ENCODE results near the gene ALDH3B1.

DNA sequence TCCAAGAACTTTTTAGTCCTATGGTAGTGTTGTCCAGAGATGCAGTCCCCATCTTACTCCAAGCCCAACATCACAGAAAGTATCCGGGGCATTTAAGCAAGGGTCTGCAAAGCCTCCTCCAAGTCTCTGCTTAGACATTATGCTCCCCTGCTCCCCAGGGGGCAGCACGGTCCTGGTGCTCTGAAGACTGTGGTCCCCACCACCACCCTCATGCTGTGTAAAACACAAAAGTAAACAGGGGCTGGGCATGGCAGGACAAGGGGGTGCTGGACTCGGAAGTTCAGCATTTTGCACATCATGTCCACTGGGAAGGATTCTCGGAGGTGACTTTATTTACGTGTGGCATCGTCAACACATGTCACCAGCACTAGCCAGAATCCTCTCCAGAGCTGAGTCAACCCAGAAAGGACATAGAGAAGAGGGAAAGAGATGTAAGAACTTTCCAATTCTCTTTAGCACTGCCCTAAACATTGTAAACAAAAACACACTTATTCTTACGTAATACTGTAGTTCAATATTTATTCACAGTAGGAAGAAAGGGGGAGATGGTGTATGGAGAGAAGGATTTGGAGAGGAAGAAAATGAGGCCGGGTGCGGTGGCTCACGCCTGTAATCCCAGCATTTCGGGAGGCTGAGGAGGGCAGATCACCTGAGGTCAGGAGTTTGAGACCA lies 66.4 kb downstream of the ALDH3B1 start:
- no peak for TF ChIP-seq ZFP30 (CRISPR knock-in tag; IDR thresholded peaks at IDR 0.05)
- no peak for TF ChIP-seq OSR1 (CRISPR knock-in tag; IDR thresholded peaks at IDR 0.05)
- TF ChIP-seq GLIS3 (CRISPR knock-in tag; IDR thresholded peaks at IDR 0.05) = no peak
- TF ChIP-seq, protein P1, sequence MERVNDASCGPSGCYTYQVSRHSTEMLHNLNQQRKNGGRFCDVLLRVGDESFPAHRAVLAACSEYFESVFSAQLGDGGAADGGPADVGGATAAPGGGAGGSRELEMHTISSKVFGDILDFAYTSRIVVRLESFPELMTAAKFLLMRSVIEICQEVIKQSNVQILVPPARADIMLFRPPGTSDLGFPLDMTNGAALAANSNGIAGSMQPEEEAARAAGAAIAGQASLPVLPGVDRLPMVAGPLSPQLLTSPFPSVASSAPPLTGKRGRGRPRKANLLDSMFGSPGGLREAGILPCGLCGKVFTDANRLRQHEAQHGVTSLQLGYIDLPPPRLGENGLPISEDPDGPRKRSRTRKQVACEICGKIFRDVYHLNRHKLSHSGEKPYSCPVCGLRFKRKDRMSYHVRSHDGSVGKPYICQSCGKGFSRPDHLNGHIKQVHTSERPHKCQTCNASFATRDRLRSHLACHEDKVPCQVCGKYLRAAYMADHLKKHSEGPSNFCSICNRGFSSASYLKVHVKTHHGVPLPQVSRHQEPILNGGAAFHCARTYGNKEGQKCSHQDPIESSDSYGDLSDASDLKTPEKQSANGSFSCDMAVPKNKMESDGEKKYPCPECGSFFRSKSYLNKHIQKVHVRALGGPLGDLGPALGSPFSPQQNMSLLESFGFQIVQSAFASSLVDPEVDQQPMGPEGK (CRISPR knock-in tag; IDR thresholded peaks at IDR 0.05; ENCODE audit: borderline replicate concordance) = no peak
- no peak for TF ChIP-seq TOX (CRISPR knock-in tag; IDR thresholded peaks at IDR 0.05; ENCODE audit: borderline replicate concordance)
- TF ChIP-seq CSDC2 (CRISPR knock-in tag; IDR thresholded peaks at IDR 0.05) = no peak
- TF ChIP-seq ESRRG (CRISPR knock-in tag; IDR thresholded peaks at IDR 0.05) = no peak
- no peak for TF ChIP-seq ZNF70 (CRISPR knock-in tag; IDR thresholded peaks at IDR 0.05)
